Activated CD4-positive, alpha-beta T cell treated with anti-CD3 and anti-CD28 coated beads, Interleukin-2, amount 50 U/mL, for 4 hours (primary cell): ENCODE results near the gene SFSWAP.
"Not testable (repeated sequence)": the region's sequence is repeated elsewhere in the genome, so short reads cannot be mapped to it uniquely, and the experiment has no call there.

Experiments used
- DNase-seq, 2 experiments: peaks; one replicate each; pipeline ENCODE4 v3.0.0-alpha.2; 2020

The SFSWAP gene

DNA sequence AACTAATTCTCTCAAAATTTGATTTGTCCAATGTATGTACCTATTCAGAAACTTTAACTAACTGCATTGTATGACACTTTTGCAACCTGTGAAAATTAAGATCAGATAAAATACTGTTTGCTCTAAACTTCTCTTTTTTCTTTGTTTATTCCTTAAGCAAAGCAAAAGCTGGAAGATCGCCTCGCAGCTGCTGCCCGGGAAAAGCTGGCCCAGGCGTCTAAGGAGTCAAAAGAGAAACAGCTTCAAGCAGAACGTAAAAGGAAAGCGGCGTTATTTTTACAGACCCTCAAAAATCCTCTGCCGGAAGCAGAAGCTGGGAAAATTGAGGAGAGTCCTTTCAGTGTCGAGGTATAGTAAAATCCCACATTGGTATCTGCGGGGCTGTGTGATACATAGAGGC lies 55.1 kb downstream of the SFSWAP start:
- DNase-seq, result no peak

DNA sequence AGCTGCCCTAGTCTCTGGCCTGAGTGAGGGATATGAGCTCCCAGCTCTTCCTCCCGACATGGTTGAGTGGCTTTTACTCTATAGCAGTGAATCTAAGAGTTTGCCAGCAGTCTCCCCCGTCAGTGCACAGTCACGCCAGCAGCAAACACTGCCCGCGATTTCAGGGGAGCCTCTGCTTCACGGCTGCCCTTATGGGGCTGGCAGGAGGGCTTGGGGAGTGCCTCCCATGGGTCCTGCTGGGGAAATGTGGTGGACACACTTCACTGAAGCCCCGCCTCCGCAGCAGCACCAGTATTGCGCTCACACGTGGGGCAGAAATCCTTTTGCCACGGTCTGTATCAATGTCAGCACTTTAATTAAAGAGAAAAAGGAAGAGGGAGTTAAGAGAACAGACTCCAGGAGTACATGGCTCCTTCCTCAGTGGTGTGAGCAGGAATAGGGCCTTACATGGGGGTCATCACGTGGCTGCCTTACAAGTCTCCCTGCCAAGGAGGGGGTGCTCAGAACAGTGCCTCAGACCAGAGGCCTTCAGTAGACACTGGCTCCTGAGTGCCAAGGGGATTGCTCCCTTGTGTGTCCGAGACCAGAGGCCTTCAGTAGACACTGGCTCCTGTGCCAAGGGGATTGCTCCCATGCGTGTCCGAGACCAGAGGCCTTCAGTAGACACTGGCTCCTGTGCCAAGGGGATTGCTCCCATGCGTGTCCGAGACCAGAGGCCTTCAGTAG lies 55.7 kb downstream of the SFSWAP start:
- DNase-seq, result no peak

DNA sequence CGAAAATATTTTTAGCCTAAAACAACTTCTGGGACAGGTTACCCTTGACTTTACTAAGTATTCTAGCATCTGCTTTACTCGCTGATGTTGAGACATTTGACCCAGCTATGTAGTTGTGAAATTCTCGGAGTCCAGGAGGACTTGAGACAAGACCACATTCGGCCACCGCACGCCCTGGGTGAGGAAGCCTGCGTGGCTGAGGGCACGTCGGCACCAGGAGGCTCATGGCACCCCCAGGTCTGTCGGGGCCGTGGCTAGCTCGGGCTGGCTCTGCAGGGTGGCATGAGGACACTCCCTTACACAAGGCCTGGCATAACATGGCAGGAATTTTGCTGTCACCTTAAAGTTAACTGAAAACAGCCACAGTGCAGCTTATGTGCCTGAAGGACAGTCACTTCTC lies 59.2 kb downstream of the SFSWAP start:
- no peak for DNase-seq

DNA sequence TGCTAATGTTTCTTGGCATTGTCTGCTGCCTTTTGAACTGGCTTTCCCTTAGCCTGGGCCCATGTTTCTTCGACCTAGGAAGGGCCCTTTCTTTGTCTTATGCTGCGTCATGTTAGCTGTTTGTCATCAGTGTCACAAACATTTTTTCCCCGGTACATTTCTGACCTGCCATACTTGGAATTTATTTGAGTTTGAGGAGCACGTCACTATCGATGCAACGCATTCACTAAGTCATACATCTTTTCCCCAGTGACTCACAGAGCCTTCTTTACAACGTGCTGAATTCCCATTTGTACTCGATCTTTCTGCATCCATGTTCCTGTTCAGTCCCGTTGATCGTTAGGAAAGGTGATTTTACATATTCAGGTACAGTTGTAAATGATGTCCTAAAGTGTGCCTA lies 61.1 kb downstream of the SFSWAP start:
- DNase-seq, result no peak

DNA sequence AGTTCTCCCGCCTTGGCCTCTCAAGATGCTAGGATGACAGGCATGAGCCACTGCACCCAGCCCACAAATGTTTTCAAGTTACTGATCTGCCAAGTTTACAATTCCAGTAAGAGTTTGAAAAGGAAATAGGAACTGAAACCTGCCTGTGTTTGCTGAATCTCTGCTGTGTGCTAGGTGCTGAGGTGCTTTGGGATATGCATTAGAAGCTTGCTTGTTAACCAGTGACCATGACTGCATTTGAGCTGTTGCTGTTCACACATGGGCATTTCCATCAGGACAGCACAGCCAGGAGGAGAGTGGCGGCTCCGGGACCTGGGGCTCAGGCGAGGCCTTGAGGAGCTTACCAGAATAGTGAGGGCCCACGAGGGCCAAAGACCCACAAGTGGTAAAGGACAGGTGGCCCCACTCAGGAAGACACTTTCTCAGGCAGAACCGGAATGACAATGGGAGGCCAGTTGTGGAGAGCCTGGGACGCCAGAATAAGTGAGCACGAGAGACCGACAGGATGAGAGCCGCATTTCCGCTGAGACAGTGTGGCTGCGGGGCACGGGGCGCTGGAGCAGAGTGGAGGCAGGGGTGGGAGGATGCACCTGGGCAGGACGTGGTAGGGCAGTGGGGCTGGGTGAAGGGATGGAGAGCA lies 62.8 kb downstream of the SFSWAP start:
- no peak for DNase-seq

DNA sequence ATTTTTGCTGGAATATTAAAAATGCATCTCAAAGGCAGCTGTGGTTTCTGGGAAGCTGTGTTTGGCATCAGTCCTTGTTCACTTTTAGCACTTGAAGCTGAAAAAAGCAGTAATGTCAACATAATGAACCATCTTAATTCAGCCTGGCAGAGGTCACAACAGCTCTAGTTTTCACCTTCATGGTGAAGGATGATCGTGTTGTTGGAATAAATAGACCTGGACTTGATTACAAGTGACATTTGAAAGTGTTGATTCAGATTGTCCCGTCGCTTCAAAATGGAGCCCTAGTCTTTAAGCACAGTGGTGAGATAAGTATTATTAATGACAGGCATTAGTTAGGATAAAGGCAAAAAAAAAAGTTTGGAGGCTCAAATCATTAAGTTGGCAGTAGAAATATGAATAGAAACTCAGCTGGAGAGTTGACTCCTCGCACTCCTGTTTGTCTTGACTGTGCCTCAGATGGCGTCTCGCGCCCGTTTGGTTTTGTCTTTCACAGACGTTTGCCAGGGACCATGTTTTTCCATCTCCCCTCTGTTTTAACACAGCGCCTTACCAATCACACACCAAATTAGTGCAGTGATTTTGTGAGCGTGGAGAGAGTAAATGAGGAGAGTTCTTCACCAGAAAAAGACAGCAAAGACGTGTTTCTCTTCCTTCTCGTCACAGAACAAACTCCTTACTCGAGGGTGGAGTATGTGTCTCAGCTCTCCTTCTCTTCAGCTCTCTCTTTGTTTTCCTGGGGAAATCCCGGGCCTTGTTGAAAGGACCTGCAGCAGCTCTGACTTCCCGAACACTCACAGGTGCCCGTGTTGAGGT lies 63.9 kb downstream of the SFSWAP start:
- DNase-seq, result no peak

DNA sequence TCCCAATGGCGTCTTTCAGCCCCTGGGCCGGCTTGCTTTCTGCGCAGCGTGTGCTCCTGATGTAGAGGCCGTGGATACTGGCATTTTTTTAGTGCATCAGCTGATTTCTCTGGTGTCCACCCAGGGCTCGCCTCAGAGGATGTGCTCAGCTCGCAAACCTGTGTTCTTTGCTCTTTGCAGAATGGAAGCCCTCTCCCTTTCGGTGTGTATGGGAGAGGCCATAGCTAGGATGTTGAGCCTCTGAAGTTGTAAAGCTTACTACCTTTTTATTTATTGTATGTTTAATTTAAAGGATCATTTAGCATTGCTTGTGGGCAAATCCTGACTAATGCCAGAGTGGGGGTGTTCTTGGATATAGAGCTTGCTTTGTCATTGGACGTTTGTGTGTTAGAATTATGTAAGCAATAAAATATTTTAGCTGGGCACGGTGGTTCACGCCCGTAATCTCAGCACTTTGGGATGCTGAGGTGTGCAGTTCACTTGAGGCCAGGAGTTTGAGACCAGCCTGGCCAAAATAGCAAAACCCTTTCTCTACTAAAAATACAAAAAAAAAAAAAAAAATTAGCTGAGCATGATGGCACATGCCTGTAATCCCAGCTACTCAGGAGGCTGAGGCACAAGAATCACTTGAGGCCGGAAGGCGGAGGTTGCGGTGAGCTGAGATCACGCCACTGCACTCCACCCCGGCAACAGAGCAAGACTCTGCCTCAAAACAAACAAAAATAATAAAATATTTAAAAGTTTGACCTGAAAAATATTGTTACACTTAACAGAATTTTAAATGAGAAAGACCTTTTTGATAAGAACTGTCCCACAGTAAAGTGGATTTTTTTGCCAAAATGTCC lies 64.7 kb downstream of the SFSWAP start:
- DNase-seq, result no peak

DNA sequence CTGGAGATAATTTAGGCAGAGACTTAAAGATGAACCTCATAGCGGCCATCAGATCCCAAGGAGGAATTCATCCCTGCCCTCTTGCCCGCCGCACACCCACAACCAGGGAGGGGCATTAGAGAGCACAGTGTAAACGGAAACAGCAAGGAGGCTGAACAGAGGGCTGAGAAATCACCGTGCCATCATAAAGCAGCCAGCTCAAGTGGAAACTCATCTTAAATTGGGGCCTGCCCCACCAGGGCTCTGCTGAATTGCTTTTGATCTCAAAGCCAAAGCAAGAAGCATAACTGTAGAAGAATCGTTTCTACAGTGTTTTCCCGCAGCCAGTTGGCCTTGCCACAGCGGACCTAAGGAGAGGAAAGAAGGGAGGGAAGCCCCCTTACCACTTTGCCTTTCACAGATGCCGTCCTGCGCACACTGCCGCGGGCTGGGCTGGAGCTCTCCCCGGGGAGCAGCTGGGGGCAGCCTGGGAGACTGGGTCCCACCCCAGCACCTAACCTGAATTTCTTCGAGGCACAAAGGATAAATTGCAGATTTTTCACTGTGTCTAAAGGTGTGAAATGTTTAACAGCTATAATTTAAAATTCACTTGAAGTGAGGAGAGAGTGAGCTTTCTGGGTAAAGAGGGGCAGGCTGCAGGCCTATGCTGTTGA lies 65.5 kb downstream of the SFSWAP start:
- no peak for DNase-seq

DNA sequence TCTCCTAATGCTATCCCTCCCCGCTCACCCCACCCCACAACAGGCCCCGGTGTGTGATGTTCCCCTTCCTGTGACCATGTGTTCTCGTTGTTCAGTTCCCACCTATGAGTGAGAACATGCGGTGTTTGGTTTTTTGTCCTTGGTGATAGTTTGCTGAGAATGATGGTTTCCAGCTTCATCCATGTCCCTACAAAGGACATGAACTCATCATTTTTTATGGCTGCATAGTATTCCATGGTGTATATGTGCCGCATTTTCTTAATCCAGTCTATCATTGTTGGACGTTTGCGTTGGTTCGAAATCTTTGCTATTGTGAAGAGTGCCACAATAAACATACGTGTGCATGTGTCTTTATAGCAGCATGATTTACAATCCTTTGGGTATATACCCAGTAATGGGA lies 66.4 kb downstream of the SFSWAP start:
- not testable (repeated sequence) for DNase-seq

DNA sequence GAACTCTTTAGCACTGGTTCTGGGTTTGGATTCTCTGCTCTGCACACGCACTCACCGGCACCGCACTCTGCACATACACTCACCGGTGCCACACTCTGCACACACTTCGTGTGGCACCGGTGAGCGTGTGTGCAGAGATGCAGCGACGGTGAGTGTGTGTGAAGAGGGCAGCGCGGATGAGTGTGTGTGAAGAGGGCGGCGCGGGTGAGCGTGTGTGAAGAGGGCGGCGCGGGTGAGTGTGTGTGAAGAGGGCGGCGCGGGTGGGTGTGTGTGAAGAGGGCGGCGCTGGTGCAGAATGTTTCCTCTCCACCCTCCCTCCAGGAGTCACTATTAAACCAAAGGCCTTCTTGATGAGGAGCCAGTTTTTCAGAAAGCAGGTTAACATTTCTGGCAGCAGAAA lies 68.1 kb downstream of the SFSWAP start:
- no peak for DNase-seq

DNA sequence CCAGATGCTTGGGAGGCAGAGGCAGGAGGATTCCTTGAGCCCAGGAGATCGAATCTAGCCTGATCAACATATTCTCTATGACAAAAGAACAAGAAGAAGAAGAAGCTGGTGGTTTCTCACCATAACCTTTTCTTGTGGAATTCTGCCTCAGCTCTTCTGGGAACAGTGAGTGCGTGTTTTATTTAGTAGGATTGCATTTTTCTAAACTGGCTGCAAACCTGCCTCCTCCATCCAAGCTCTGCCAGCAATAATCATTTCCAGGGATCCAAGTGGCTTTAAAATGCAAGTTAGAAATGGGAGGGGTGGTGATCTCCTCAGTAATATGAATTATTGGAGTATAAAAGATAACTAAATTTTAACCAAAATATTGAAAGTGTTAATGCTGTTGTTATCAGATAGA lies 71.2 kb downstream of the SFSWAP start:
- no peak for DNase-seq

DNA sequence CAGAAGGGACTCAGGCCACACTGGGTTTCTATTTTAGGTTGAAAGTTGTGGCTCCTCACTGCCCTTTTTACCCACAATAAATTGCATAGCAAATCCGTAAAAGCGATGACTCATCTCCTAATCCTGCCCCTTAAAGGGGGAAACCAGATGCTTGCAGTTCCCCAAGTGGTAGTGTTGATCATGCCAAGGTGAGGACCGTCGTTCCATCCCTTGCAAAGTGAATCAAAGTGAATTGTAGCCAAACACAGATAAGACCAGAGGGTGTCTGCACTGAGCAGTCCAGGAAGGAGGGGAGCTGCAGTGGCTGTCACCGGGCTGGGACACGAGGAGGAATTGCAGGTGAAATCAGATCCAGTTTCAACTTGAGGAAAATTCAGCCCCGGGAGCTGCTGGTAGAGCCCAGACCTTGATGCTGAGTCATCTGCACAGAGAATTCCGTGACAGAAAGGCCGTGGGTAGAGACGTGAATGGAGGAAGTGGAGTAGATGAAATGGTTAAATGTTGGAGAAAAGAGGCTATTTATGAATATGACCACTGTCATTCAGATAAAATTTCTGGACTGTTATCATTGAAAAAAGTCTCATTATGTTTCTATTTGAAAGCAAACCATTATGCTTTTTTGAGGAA lies 73.1 kb downstream of the SFSWAP start:
- no peak for DNase-seq

DNA sequence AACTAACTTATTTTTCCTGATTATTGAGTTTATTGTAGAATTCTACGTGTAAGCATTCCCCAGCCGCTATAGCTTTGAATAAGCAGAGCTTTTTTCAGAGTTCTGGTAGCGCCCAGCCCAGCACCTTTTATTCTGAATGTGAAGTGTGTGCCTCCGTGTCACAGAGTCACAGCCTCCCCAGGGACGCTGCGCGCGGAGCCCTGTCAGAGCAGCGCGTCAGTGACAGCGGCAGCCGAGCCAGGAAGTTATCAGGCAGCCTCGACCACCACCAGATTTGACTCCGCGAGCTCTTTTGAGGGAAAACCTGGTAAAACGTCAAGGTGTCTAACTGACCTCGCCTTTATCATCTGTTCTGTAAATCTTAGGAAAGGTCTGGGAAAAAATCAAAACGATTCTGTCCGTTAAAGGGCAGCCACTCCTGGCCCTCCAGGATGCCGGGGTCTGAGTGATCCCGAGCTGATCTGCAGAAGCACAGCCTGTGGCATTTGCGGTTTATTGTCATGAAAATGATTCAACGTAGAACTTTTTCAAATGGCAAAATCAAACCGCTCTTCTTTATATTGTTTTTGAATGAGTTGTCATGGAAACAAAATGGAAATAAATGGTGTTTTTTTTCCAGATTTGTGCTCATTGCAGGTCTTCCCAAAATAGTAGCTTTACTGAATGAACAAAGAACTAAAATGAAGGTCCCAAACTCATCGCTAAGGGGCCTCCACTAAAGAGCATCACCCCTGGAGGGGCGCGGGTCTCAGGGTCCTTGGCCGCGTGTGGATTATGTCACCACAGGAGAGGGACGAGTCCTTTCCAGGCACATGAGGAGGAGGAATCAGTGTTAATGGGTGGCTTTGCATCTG lies 74.2 kb downstream of the SFSWAP start:
- DNase-seq, result no peak

DNA sequence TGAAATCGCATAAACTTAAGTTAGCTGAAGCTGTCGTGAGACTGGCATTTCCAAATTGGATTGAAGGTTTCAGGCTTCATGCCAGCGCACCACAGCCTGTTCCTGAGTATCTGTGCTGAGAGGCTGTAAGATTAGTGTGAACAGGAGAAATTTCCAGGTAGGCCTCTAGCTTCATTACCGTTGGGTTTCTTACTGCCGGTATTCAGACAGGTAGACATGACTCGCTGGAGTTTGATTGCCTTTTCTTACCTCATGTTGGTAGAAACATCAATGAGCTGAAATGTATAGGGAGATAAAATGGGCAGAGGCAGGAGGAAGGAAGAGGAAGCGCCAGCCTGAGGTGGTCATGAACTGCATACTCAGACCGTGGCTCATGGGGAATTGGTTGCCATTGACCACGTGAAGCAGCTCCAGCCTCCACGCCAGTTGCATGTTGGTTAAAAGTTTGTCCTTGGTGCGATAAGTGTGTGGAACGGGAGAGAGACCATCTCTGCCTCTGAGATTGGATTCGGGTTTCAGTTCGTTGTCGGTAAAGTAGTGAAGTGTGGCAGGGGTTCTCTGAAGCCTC lies 75.0 kb downstream of the SFSWAP start:
- no peak for DNase-seq

DNA sequence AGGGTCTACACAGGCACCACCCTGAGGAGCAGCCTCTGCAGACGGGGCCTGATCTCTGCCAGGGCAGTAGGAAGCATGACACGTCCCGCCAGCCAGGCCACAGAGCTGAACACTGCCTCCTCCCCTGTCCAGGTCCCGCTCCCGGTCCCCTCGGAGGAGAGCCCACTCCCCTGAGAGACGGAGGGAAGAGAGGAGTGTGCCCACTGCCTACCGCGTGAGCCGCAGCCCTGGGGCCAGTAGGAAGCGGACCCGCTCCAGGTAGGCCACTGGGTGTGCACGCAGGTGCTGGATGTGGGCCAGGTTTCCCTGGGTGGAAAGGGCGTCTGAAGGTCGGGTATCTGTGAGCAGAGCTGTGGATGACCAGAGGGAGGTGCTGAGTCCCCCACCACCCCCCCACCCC lies 75.4 kb downstream of the SFSWAP start:
- no peak for DNase-seq

DNA sequence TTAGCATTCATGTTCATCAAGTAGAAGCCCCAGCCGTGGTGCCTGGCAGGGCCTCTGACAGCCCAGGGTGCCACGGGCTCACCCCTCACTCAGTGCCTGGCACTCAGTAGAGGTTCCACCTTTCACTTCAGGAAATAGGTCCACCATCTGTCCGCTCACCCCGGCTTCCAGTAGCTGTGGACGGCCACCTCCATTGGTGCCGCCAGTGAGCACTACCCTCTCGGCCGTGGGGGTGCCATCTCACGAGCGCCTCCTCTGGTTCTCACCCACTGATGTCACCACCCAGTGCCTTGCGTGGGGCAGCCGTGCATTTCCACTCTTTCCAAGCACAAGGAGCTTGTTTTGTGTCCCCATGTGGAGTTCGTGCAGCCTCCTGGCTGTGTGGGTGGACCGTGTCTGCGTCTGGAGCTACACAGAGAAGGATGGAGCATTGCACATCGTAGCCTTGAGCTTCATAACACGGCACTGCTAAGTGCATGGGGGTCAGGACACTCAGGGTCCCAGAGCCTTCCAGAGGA lies 76.3 kb downstream of the SFSWAP start:
- DNase-seq, result no peak

DNA sequence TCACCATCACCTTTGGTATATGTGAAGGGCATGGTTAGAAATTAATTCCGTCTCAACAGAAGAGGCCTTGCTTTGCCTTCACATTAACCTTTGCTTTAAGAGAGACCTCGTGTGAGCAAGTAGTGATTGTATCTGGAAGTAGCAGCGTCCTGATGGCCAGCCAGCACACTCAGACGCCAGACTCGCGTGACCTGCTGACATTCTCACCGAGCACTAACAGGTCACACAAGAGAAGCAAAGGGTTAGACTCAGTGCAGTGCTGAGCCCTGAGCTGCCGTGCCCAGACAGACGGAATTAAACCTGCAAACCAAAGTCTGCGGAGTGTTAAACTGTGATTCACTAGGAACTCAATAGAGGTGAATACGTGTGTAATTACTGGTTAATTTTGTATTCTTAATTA lies 77.2 kb downstream of the SFSWAP start:
- no peak for DNase-seq

DNA sequence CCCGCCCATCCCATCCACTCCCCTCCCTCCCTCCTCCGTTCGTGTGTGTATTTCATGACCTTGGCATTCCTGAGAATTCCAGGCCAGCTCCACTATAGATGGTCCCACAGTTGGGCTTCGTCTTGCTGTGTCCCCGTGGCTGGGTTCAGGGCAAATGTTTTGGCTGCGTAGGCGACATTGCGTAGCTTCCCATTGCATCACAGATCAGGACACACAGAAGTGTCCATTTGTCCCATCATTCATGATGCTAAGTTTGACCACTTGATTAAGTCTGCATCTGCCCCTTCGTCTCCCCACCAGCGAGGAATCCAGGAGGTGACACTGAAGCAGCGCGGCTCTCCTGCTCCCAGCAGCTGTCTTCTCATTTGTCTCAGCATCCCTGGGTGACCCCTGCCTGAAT lies 78.7 kb downstream of the SFSWAP start:
- DNase-seq, result no peak

DNA sequence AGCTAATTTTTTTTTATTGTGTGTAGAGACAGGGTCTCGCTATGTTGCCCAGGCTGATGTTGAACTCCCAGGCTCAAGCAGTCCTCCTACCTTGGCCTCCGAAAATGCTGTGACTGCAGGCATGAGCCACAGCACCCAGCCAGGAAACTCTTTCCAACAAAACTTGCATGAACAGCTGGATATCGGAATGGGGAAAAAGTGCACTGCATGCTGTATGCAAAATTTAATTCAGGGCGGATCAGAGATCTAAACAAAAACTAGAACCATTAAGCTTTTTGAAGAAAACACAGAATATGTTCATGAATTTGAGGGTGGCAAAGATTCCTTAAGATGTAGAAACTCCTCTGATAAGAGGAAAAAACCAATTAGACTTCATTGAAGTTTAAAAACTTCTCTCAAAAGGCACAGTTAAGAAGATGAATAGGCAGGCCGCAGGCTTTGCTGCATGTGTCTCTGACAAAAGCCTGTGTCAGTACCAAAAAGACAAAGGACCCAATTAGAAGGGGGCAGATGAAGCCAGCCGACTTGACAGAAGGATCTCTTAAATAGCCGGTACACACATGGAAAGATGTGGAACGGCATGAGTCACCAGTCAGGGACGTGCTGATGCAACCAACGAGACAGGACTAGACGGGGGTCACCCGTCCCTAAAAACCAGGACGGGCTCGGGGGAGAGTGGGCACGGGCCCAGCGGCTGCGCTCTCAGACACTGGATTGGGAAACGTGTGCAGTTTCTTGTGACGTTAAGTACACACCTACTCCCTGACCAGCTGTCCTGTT lies 82.5 kb downstream of the SFSWAP start:
- no peak for DNase-seq

DNA sequence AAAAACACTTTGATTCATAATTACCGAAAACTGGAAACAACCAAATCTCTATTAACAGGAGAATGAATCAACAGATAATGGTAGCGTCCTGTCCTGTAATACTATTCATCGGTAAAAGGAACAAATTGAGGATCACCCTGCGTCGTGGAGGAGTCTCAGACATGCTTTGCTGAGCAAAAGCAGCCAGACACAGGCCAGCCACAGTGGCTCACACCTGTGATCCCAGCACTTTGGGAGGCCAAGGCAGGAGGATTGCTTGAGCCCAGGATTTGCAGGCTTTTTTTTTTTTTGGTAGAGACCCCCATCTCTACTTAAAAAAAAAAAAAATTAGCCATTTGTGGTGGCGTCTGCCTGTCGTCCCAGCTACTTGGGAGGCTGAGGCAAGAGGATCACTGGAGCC lies 83.2 kb downstream of the SFSWAP start:
- DNase-seq, result no peak
